ENCODE data around the gene TIGD6. TPM values are rescaled to one million over a fixed set of nuclear protein-coding genes. Genes with fewer than 3 reads are reported as not detected.

The TIGD6 gene
- total RNA-seq, 2 donors from 2014 or later = 2.1 to 3.0 TPM

GRCh38 chr5:150021491-150022157, 21.2 kb upstream of the TIGD6 start:
- no peaks in the 10 kb centered on the region for H3K9me3 ChIP-seq
- peaks cover 8% of the 10 kb centered on the region for H3K4me1 ChIP-seq
- intact Hi-C loops (cut with DNase I) = no loop called here
- no peaks in the 10 kb centered on the region for H3K27me3 ChIP-seq
- H3K27ac ChIP-seq = peak overlapping the region in 1 of 4 donors; percentile 38
- peaks cover 0 to 22% of the 10 kb centered on the region in 2 donors for H3K36me3 ChIP-seq (replicated peaks in 1 of 2; ENCODE audit: insufficient read depth in 1 of 2, low read depth in 2 of 2)
- DNase-seq (peak in 1 of 4 donors; percentile 22), ATAC-seq (no peak)
- TF ChIP-seq POLR2A (IDR thresholded peaks at IDR 0.05) = no peak
- no peak for TF ChIP-seq CTCF (IDR thresholded peaks at IDR 0.05)
- no peak overlapping the region for H3K4me3 ChIP-seq
- WGBS, 2 donors = 83 to 86% methylated on average over 13 of the region's 13 CpGs

DNA sequence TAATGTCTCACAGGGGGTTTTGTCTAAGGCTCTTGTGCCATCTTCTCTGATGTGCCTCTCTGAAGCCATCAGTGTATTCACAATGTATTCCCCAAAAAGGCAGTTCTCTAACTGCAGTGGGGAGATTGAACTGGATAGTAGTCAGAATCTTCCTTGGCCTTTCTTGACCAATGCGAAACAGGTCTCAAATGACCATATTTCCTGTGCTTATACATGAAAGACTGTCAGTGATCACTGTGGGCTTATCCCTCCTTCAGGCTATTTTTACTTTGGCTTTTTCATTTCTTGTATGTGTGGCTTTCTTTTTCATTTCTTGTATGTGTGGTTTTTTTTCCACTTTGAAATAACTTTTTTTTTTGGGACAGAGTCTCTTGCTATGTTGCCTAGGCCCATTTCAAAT, 19.8 kb upstream of the TIGD6 start:
- H3K27ac ChIP-seq = no peak overlapping the region
- 100% methylated on average over 1 of the region's 1 CpG for WGBS, 2 donors
- intact Hi-C loops (cut with DNase I) = no loop called here
- peaks cover 8% of the 10 kb centered on the region for H3K4me1 ChIP-seq
- DNase-seq (no peak), ATAC-seq (no peak)
- H3K27me3 ChIP-seq = no peaks in the 10 kb centered on the region
- TF ChIP-seq CTCF (IDR thresholded peaks at IDR 0.05) (no peak), POLR2A (IDR thresholded peaks at IDR 0.05) (no peak)
- H3K36me3 ChIP-seq (replicated peaks in 1 of 2; ENCODE audit: insufficient read depth in 1 of 2, low read depth in 2 of 2) = peaks cover 0 to 17% of the 10 kb centered on the region in 2 donors
- H3K4me3 ChIP-seq = no peak overlapping the region
- no peaks in the 10 kb centered on the region for H3K9me3 ChIP-seq

GRCh38 chr5:150017226-150018005, 17.0 kb upstream of the TIGD6 start:
- intact Hi-C loops (cut with DNase I) = no loop called here
- Histone ChIP-seq H3K4me3 (no peak overlapping the region), H3K36me3 (replicated peaks in 1 of 2; ENCODE audit: insufficient read depth in 1 of 2, low read depth in 2 of 2) (peaks cover 0 to 38% of the 10 kb centered on the region in 2 donors), H3K9me3 (no peaks in the 10 kb centered on the region), H3K27ac (no peak overlapping the region), H3K27me3 (no peaks in the 10 kb centered on the region), H3K4me1 (peaks cover 6% of the 10 kb centered on the region)
- DNase-seq (no peak), ATAC-seq (no peak)
- TF ChIP-seq CTCF (IDR thresholded peaks at IDR 0.05) = no peak
- TF ChIP-seq POLR2A (IDR thresholded peaks at IDR 0.05) = no peak
- 62% methylated on average over 6 of the region's 6 CpGs for WGBS, 2 donors

DNA sequence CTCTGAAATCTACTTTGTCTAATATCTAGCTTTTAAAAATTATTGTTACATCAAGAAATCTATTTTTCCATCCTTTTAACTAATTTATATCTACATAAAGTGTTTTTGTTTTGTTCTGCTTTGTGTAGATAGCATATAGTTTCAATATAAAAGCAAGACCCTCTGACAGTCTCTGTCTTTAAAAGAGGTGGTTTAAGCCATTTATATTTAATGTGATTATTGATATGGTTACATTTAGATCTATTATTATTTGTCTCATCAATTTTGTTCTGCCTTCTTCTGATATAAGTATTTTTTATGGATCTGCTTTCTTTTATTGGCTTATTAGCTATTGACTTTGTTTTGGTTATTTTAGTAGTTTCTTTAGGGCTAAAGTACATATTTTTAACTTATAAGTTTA, 16.1 kb upstream of the TIGD6 start:
- Histone ChIP-seq H3K27ac (no peak overlapping the region), H3K27me3 (no peaks in the 10 kb centered on the region), H3K4me1 (no peaks in the 10 kb centered on the region), H3K4me3 (no peak overlapping the region), H3K36me3 (replicated peaks in 1 of 2; ENCODE audit: insufficient read depth in 1 of 2, low read depth in 2 of 2) (peaks cover 0 to 40% of the 10 kb centered on the region in 2 donors), H3K9me3 (no peaks in the 10 kb centered on the region)
- no peak for TF ChIP-seq POLR2A (IDR thresholded peaks at IDR 0.05)
- no peak for TF ChIP-seq CTCF (IDR thresholded peaks at IDR 0.05)
- no peak for ATAC-seq
- intact Hi-C loops (cut with DNase I) = no loop called here
- no peak for DNase-seq
